OCI-LY1 (cell line): ENCODE data around the gene CSNK1D.

Source experiments
- H2AFZ ChIP-seq: fragments of 200-600 bp; sonication (generic), shearing (Covaris generic); 2 replicates; pipeline ENCODE4 v1.6.0; 2014; ENCODE audit warnings: antibody characterized with exemption, mild to moderate bottlenecking, low read length
- H3F3A ChIP-seq: fragments of 200-600 bp; sonication (generic), shearing (Covaris generic); 2 replicates; pipeline ENCODE4 v1.6.0; 2014; ENCODE audit warnings: mild to moderate bottlenecking, antibody characterized with exemption, low read length, moderate library complexity; ENCODE audit not compliant: insufficient read depth
- H3K27ac ChIP-seq: fragments of 200-600 bp; sonication (generic); 2 replicates; pipeline ENCODE4 v1.5.1; 2014; ENCODE audit warnings: low read length, mixed run types, mild to moderate bottlenecking, low read depth; ENCODE audit not compliant: poor library complexity, severe bottlenecking
- H3K27me3 ChIP-seq: fragments of 200-600 bp; sonication (generic); 2 replicates; pipeline ENCODE4 v1.6.0; 2014; ENCODE audit warnings: antibody characterized with exemption, mild to moderate bottlenecking, low read length, moderate library complexity; ENCODE audit not compliant: insufficient read depth
- H3K36me3 ChIP-seq: fragments of 200-600 bp; sonication (generic); 2 replicates; pipeline ENCODE4 v1.6.1; 2014; ENCODE audit warnings: mild to moderate bottlenecking, antibody characterized with exemption, low read length, moderate library complexity, mixed read lengths; ENCODE audit not compliant: insufficient read depth
- H3K4me1 ChIP-seq: fragments of 200-600 bp; sonication (generic); 2 replicates; pipeline ENCODE4 v1.5.1; 2014; ENCODE audit warnings: mild to moderate bottlenecking, low read length, moderate library complexity; ENCODE audit not compliant: insufficient read depth, severe bottlenecking
- H3K4me2 ChIP-seq: fragments of 200-600 bp; sonication (generic), shearing (Covaris generic); 2 replicates; pipeline ENCODE4 v1.6.1; 2014; ENCODE audit warnings: low read length
- H3K4me3 ChIP-seq: fragments of 200-600 bp; sonication (generic); 2 replicates; pipeline ENCODE4 v1.5.1; 2014; ENCODE audit warnings: low read length, low read depth, mild to moderate bottlenecking, mixed read lengths; ENCODE audit not compliant: poor library complexity, severe bottlenecking
- H3K79me2 ChIP-seq: fragments of 200-600 bp; shearing (Covaris generic); 2 replicates; pipeline ENCODE4 v1.6.1; 2016; ENCODE audit warnings: mixed run types, low read length, mixed read lengths; ENCODE audit not compliant: insufficient read depth
- H3K9ac ChIP-seq: fragments of 200-600 bp; sonication (generic), shearing (Covaris generic); 2 replicates; pipeline ENCODE4 v1.6.1; 2014; ENCODE audit warnings: mild to moderate bottlenecking, low read length, mixed read lengths
- H3K9me2 ChIP-seq: fragments of 200-600 bp; sonication (generic), shearing (Covaris generic); 2 replicates; pipeline ENCODE4 v1.6.1; 2014; ENCODE audit warnings: low read depth, mild to moderate bottlenecking, low read length, mixed read lengths
- H3K9me3 ChIP-seq: fragments of 200-600 bp; shearing (Covaris generic); 2 replicates; pipeline ENCODE4 v1.6.1; 2014; ENCODE audit warnings: low read length, mixed read lengths
- H4K20me1 ChIP-seq: fragments of 200-600 bp; sonication (generic), shearing (Covaris generic); 2 replicates; pipeline ENCODE4 v1.6.0; 2016; ENCODE audit warnings: mild to moderate bottlenecking, low read length; ENCODE audit not compliant: insufficient read depth
- EZH2 ChIP-seq: fragments of 200-600 bp; sonication (generic), shearing (Covaris generic); IDR thresholded peaks from 2 replicates; pipeline ENCODE4 v1.8.0; 2017; ENCODE audit warnings: borderline replicate concordance, mixed run types, mild to moderate bottlenecking, antibody characterized with exemption, low read length, moderate library complexity, mixed read lengths
- TF ChIP-seq, protein P1 (sequence below): fragments of 200-600 bp; sonication (generic), shearing (Covaris generic); IDR thresholded peaks from 2 replicates; pipeline ENCODE4 v1.5.1; 2017; ENCODE audit warnings: mild to moderate bottlenecking, antibody characterized with exemption, low read length, moderate library complexity, mixed read lengths

Gene CSNK1D

DNA sequence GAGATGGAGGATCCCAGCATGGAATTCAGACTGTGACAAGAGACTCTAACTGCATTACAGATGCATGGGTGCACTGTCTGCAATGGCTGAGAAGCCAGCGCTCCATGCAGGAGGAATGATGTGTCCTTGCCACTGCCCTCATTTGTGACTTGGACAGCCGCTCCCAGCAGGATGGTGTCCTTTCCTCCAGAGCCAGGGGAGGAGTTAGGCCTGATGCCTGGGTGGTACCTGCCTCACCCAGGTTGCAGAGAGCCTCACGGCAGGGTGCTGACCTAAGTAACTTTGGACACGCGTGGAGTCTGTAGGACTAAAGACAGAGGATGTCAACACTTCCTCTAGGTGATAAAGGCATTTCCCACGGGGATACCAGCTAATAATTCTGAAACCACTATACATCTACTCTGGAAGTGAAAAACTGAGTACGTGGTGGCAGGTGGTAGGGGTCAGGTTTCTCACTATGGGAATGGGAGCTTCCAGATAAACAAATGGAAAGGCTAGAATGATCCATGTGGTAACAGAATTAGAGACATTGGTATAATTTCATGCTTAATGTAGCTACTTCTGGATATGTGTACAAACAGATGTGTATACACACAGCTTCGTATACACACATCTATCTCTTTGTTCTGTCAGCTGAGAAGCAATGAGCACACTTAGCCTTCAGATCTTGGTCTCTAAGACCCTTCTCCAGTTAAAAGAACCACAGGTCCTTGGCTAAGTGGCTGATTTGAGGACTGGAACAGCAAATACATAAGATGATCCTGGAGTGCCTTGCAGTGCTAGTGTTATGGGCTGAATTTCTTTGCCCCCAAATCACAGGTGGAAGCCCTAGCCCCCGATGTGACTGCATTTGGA is 13.7 kb upstream of the CSNK1D start:
- no peaks in the 10 kb centered on the region for H3F3A ChIP-seq
- no peak overlapping the region for H2AFZ ChIP-seq
- no peaks in the 10 kb centered on the region for H3K9me2 ChIP-seq
- H3K36me3 ChIP-seq, result no peaks in the 10 kb centered on the region; the same call in 1 of the 2 replicates
- no peak overlapping the region for H3K4me3 ChIP-seq
- H3K79me2 ChIP-seq, result no peaks in the 10 kb centered on the region
- H3K9ac ChIP-seq, result no peak overlapping the region
- H3K9me3 ChIP-seq, result peaks cover 10% of the 10 kb centered on the region
- no peak for TF ChIP-seq EZH2
- TF ChIP-seq, protein P1, sequence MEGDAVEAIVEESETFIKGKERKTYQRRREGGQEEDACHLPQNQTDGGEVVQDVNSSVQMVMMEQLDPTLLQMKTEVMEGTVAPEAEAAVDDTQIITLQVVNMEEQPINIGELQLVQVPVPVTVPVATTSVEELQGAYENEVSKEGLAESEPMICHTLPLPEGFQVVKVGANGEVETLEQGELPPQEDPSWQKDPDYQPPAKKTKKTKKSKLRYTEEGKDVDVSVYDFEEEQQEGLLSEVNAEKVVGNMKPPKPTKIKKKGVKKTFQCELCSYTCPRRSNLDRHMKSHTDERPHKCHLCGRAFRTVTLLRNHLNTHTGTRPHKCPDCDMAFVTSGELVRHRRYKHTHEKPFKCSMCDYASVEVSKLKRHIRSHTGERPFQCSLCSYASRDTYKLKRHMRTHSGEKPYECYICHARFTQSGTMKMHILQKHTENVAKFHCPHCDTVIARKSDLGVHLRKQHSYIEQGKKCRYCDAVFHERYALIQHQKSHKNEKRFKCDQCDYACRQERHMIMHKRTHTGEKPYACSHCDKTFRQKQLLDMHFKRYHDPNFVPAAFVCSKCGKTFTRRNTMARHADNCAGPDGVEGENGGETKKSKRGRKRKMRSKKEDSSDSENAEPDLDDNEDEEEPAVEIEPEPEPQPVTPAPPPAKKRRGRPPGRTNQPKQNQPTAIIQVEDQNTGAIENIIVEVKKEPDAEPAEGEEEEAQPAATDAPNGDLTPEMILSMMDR, result no peak
- H3K27me3 ChIP-seq, result peaks cover 13% of the 10 kb centered on the region; the same call in 1 of the 2 replicates
- H3K27ac ChIP-seq, result no peak overlapping the region
- no peaks in the 10 kb centered on the region for H4K20me1 ChIP-seq
- H3K4me1 ChIP-seq, result peaks cover 5% of the 10 kb centered on the region
- H3K4me2 ChIP-seq, result no peak overlapping the region

DNA sequence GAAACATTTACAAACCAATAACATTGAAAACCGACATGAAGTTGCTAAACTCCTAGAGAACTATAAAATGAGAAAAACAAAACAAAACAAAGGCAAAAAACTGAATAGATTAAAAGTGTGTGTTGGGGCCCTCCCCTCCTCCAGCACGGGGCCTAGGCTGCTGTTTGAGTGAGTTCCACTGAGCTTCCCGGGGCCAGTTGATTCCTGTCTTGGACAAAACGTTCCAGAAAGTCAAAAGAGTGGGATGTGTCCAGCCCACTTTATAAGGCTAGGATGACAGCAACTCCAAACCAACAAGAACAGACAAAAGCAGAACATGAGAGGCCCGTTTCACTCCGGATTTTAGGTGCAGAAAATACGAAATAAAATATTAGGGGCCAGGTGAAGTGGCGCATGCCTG is 11.6 kb upstream of the CSNK1D start:
- Histone ChIP-seq H3K36me3 (no peaks in the 10 kb centered on the region; the same call in 1 of the 2 replicates), H3K9me3 (peaks cover 10% of the 10 kb centered on the region), H3K79me2 (no peaks in the 10 kb centered on the region), H3K9me2 (no peaks in the 10 kb centered on the region), H3F3A (no peaks in the 10 kb centered on the region), H3K27ac (no peak overlapping the region), H4K20me1 (no peaks in the 10 kb centered on the region), H2AFZ (no peak overlapping the region), H3K9ac (no peak overlapping the region), H3K4me2 (no peak overlapping the region), H3K4me1 (no peaks in the 10 kb centered on the region), H3K27me3 (peaks cover 13% of the 10 kb centered on the region; the same call in 1 of the 2 replicates), H3K4me3 (no peak overlapping the region)
- no peak for TF ChIP-seq EZH2
- TF ChIP-seq, protein P1, result no peak

DNA sequence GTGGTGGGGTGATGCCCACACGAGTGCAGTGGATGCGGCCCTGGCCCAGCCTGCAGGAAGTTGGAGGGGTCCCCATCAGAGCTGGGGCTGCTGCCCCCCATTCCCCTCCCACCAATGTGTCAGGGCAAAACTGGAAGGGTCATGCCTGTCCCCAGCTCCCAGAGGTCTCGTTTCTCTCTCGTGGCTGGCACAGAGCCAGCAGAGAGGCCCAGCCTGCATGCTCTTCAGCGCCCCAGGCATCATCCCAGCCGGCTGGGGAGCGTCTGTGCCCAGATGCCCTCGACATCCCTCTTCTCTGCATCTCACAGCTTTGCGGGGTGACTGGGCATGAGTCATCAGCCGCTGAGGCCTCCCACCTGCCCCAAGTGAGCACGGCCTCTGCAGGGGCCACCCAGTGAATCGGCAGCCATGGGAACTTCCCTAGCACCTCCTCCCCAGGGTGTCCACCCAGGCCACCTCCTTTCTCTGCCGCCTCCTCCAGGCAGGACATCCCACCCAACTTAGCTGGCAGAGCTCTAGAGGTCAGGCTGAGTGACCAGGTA is 9.8 kb upstream of the CSNK1D start:
- Histone ChIP-seq H3K9ac (no peak overlapping the region), H3K36me3 (no peaks in the 10 kb centered on the region; the same call in 1 of the 2 replicates), H3K27ac (no peak overlapping the region), H2AFZ (no peak overlapping the region), H3K4me2 (no peak overlapping the region), H3K27me3 (peaks cover 13% of the 10 kb centered on the region; the same call in 1 of the 2 replicates), H3K4me1 (peaks cover 15% of the 10 kb centered on the region), H3F3A (no peaks in the 10 kb centered on the region), H3K4me3 (no peak overlapping the region), H3K9me2 (no peaks in the 10 kb centered on the region), H3K9me3 (peaks cover 10% of the 10 kb centered on the region), H4K20me1 (no peaks in the 10 kb centered on the region), H3K79me2 (no peaks in the 10 kb centered on the region)
- TF ChIP-seq, protein P1, result no peak
- no peak for TF ChIP-seq EZH2
